AG08395 (cell line): Measurements from ENCODE around the gene RNU7-1.

ENCODE experiments used
- DNase-seq: peaks from one replicate; pipeline ENCODE4 v3.0.0; 2012; ENCODE audit warnings: mixed read lengths, low spot score

Gene RNU7-1

GRCh38 chr12:6937481-6938352 lies 5.9 kb upstream of the RNU7-1 start:
- DNase-seq: peak; percentile 85

GRCh38 chr12:6938353-6939190 lies 5.0 kb upstream of the RNU7-1 start:
- no peak for DNase-seq

DNA sequence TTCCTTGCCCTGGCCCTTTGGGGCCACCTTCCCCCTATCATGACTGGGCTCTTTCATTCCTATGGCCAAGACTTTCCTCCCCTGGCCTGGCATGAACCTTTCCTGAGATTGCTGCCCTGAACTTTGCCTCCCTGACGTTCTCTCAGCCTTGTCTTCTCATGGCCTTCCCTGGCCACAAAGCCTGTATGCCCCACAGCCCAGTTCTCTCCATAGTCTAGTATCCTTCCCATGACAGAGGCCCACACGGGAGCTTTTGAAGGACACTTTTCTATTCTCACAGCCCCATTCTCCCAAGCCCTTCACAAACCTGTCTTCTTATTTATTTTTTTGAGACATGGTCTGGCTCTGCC lies 4.5 kb upstream of the RNU7-1 start:
- no peak for DNase-seq

DNA sequence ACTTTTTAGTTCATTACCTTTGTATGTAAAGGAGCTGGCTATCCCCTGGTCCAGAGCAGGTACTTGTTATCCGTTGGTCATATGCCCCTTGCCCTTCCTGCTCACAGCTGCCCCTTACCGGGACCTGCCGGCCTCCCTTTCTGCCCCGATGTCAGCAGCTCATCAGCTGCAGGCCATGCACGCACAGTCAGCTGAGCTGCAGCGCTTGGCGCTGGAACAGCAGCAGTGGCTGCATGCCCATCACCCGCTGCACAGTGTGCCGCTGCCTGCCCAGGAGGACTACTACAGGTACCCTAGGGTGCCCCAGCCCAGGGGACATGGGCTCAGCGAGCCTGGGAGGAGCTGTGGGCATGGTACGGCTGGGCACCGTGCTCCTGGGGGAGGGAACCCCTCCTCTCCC lies 2.3 kb upstream of the RNU7-1 start:
- no peak for DNase-seq

- no peak for DNase-seq
Measured at GRCh38 chr12:6941782-6942181, 1.8 kb upstream of the RNU7-1 start.

DNA sequence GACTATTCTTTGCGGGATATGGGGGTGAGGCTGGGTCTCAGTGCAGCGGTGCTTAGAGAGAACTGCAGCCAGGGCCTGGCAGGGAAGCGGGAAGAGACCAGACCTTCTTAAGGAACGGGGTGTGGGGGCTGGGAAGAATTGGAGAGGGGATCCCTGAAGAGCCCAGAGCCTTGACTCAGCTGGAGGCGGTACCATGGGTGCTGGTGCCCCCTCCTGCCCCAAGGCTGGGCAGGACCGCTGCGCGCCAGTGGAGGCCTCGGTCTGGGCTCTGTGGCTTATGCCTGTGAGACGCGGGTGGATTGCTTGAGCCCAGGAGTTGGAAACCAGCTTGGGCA lies 1.3 kb upstream of the RNU7-1 start:
- DNase-seq: no peak

DNA sequence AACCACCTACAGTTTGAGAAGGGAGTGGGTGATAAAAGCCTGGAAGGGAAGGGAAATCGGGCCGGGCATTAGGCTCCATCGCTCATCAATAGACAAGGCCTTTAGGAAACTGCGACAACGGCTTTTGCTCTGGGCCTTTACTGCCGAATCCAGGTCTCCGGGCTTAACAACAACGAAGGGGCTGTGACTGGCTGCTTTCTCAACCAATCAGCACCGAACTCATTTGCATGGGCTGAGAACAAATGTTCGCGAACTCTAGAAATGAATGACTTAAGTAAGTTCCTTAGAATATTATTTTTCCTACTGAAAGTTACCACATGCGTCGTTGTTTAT lies 261 bp upstream of the RNU7-1 start:
- DNase-seq: peak; percentile 93

GRCh38 chr12:6944381-6945186 lies 968 bp downstream of the RNU7-1 start:
- DNase-seq: peak; percentile 93

- no peak for DNase-seq
Measured at GRCh38 chr12:6945613-6946012, 2.0 kb downstream of the RNU7-1 start.

- no peak for DNase-seq
Measured at GRCh38 chr12:6946033-6946919, 2.7 kb downstream of the RNU7-1 start.

DNA sequence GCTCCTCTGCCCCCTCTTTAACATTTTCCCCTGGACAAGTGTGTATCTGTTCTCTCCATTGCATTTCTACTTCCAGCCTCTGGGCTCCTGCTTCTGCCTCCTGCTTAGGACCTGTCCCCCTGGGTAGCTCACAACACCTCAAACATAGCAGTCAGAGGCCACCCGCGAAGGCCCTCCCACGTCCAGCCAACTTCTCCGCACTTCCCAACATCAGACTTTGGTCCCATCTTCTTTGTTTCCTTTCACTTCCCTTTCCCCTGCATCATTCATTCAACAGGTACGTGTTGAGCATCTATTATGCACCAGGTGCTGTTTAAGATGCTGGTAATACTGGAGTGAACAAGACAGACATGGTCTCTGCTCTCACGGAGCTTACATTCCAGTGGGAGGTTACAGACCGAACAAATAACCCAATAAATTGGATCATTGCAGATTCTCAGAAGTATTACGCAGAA lies 3.3 kb downstream of the RNU7-1 start:
- no peak for DNase-seq

GRCh38 chr12:6947615-6948014 lies 4.0 kb downstream of the RNU7-1 start:
- DNase-seq: no peak

GRCh38 chr12:6948873-6949594 lies 5.4 kb downstream of the RNU7-1 start:
- no peak for DNase-seq

GRCh38 chr12:6950401-6950801 lies 6.8 kb downstream of the RNU7-1 start:
- no peak for DNase-seq

DNA sequence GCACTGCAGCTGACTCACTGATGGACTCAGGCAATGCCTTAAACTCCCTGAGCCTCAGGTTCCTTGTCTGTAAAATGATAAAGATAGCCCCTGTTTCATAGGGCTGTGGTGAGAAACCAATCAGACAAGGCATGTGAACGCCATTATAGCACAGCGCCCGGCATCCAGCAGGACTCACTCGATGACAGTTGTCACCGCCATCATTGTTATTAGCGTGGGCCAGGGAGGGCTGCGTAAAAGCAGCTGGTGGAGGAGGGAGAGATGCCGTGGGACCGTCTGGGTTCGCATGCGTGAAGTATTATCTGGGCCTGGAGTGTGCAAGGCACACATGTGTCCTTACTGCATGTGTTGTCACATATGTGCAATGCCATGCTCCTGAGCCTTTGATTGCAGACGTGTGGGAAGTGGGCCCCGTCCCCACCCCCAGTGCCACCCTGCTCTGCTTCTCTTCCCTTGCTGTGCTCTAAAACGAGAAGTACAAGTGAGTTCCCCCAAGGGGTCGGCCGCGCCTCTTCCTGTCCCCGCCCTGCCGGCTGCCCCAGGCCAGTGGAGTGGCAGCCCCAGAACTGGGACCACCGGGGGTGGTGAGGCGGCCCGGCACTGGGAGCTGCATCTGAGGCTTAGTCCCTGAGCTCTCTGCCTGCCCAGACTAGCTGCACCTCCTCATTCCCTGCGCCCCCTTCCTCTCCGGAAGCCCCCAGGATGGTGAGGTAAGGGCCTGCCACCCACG lies 7.4 kb downstream of the RNU7-1 start, which contains the start of gene PTPN6:
TSS of gene PTPN6 (plus strand) at position 546 of the 730 bp plus-strand sequence. CDS start at position 703, 157 bp downstream.
- no peak for DNase-seq

GRCh38 chr12:6951551-6952120 lies 8.0 kb downstream of the RNU7-1 start:
- no peak for DNase-seq

DNA sequence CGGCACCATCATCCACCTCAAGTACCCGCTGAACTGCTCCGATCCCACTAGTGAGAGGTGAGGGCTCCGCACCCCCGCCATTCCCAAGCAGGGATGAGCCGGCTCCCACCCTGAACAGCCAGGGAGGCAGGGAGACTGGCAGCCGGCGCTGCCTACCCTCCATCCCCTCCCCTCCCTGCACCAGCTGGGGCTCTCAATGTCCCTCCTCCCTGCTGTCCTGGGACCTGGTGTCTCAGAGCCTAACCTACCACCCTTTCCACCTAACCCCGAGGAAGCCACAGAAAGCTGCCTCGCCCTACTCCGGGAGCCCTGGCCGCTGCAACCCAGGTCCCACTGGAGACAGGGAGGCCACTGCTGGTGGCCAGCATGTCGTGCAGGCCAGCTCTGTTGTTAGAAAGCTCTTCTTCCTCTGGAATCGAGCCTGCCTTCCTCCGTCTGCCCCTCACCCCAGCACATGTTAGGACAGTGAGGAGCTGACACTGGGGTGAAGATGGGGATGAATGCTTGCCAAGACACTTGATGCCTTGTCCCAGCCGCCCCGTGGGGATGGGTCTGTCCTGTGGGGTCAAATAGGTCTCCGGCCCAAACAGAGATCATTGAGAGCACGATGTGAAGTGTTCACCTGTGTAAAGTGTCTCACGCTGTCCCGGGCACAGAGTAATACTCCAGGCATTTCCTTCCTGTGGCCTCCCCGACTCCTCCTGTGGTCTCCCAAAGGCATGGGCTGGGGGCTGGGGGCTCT lies 8.7 kb downstream of the RNU7-1 start:
- DNase-seq: no peak

GRCh38 chr12:6952863-6953441 lies 9.3 kb downstream of the RNU7-1 start:
- no peak for DNase-seq
